Nephron progenitor cell (in vitro differentiated cells): ENCODE results near the gene CHMP6.

Source experiments
- DNase-seq: peaks from one replicate; pipeline ENCODE4 v3.0.0; 2021
- H3K27ac Mint-ChIP-seq: 2 replicates; pipeline ENCODE4 v1.8.0; 2021; ENCODE audit warnings: mild to moderate bottlenecking, moderate library complexity, mixed read lengths
- H3K27me3 Mint-ChIP-seq: 2 replicates; pipeline ENCODE4 v1.8.0; 2021; ENCODE audit warnings: mild to moderate bottlenecking, low read depth, mixed read lengths; ENCODE audit not compliant: poor library complexity
- H3K36me3 Mint-ChIP-seq: 2 replicates; pipeline ENCODE4 v1.8.0; 2021; ENCODE audit warnings: low read depth, mixed read lengths
- H3K4me1 Mint-ChIP-seq: 2 replicates; pipeline ENCODE4 v1.8.0; 2021; ENCODE audit warnings: mixed read lengths
- H3K4me3 Mint-ChIP-seq: 2 replicates; pipeline ENCODE4 v1.8.0; 2021; ENCODE audit warnings: mild to moderate bottlenecking, moderate library complexity, mixed read lengths
- H3K9me3 Mint-ChIP-seq: 2 replicates; pipeline ENCODE4 v1.8.0; 2021; ENCODE audit warnings: mild to moderate bottlenecking, moderate library complexity, mixed read lengths
- TF ChIP-seq, protein P1 (sequence below): fragments of 200-600 bp; sonication (generic); IDR thresholded peaks from 2 replicates; pipeline ENCODE4 v1.5.0; 2021; ENCODE audit warnings: antibody characterized with exemption

CHMP6 gene

DNA sequence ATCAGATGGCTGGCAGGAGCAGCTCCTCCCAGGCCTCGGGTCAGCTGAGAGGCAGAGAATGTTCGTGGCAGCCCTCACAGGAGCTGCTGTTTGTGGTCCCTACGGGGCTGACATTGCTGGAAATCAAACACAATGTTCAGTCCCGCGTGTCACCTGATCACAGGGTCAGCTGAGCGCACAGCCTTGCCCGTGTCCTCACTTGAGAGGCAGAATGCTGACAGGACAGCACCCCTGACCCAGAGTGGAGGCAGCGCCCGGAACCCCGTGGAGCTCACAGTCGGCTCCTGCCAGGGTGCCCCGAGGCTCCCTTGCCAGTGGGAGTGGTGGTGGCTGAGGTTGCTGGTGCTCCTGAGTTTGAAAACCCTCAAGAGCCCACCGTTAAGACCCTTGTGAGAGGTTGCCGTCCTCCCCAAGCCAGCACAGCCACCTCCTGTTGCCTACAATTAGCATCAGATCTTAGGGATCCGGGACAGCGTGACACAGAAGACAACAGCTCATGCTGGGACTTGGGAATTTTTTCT lies 3.6 kb upstream of the CHMP6 start:
- TF ChIP-seq, protein P1, sequence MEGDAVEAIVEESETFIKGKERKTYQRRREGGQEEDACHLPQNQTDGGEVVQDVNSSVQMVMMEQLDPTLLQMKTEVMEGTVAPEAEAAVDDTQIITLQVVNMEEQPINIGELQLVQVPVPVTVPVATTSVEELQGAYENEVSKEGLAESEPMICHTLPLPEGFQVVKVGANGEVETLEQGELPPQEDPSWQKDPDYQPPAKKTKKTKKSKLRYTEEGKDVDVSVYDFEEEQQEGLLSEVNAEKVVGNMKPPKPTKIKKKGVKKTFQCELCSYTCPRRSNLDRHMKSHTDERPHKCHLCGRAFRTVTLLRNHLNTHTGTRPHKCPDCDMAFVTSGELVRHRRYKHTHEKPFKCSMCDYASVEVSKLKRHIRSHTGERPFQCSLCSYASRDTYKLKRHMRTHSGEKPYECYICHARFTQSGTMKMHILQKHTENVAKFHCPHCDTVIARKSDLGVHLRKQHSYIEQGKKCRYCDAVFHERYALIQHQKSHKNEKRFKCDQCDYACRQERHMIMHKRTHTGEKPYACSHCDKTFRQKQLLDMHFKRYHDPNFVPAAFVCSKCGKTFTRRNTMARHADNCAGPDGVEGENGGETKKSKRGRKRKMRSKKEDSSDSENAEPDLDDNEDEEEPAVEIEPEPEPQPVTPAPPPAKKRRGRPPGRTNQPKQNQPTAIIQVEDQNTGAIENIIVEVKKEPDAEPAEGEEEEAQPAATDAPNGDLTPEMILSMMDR: no peak
- Mint-ChIP-seq H3K36me3 (no peaks in the 10 kb centered on the region), H3K4me3 (no peak overlapping the region), H3K4me1 (peaks cover 40% of the 10 kb centered on the region), H3K27ac (no peak overlapping the region), H3K9me3 (no peaks in the 10 kb centered on the region), H3K27me3 (peaks cover 55% of the 10 kb centered on the region)
- DNase-seq: no peak

DNA sequence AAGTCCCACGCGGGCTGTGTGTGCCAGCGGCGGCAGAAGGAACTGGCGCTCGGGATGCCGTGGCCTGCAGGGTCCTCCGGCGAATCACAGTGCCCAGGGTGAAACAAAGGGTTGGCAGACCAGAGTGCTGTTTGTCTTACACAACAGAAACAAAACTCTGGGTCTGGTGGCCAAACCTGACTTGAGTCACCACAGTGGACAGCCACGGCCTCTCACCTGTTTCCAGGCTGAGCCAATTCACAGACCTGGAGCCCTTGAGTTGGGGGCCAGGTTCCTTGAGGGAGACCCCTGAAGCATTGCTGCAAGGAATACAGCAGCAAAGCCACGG lies 2.1 kb upstream of the CHMP6 start:
- Mint-ChIP-seq H3K27me3 (peaks cover 44% of the 10 kb centered on the region), H3K9me3 (no peaks in the 10 kb centered on the region), H3K27ac (no peak overlapping the region), H3K4me3 (no peak overlapping the region), H3K4me1 (peaks cover 30% of the 10 kb centered on the region), H3K36me3 (no peaks in the 10 kb centered on the region)
- TF ChIP-seq, protein P1: no peak
- DNase-seq: no peak

- TF ChIP-seq, protein P1: no peak
- DNase-seq: no peak
- Mint-ChIP-seq H3K4me1 (peaks cover 25% of the 10 kb centered on the region), H3K27ac (no peak overlapping the region), H3K4me3 (peak overlapping the region; percentile 82), H3K36me3 (no peaks in the 10 kb centered on the region), H3K9me3 (no peaks in the 10 kb centered on the region), H3K27me3 (peaks cover 39% of the 10 kb centered on the region)
Measured at GRCh38 chr17:80990921-80991644, 558 bp upstream of the CHMP6 start.

DNA sequence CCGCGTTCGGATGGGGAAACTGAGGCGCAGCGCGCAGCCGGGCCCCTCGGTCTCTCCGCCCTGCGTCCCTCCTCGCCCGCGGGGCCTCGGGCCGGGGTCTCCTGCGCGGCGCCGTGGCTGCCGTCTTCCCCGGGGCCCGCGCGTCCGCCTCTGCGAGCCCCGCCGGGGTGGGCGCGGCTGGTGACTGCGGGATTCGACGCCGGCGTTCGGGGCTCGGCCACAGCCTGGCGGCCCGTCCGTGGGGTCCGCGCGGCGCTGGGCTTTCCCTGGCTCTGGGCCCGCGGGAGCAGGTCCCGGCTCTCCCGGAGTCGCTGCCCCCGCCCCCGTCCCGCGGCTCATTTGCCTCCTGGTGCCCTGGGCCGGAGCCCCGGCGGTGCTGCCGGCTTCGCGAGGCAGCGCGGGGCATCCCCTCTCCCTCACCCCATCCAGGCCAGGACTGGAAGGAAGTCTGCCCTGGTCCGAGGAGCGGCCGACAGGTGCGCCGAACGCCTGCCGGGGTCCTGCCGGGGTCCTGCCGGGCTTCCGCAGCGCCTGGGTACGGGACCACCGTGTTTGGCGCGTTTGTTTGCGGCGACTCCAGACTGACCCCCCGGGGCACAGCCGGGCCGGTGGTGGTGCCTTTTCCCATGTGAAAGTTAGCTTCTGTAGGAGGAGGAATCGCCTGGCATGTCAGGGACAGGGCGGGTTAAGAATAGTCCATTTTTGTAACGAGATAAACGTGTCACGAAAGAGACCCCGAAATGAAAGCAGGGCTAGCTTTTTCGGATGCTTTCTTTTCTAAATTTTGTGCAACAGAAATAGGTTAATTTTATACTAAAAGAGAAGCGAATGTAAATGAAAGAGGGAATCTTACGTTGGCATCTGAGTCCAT lies 671 bp downstream of the CHMP6 start:
- no peaks in the 10 kb centered on the region for H3K36me3 Mint-ChIP-seq
- peak; percentile 58 for DNase-seq
- no peak overlapping the region for H3K27ac Mint-ChIP-seq
- peaks cover 39% of the 10 kb centered on the region for H3K27me3 Mint-ChIP-seq
- no peaks in the 10 kb centered on the region for H3K9me3 Mint-ChIP-seq
- H3K4me1 Mint-ChIP-seq: peaks cover 23% of the 10 kb centered on the region
- TF ChIP-seq, protein P1: no peak
- H3K4me3 Mint-ChIP-seq: peak overlapping the region; percentile 83

DNA sequence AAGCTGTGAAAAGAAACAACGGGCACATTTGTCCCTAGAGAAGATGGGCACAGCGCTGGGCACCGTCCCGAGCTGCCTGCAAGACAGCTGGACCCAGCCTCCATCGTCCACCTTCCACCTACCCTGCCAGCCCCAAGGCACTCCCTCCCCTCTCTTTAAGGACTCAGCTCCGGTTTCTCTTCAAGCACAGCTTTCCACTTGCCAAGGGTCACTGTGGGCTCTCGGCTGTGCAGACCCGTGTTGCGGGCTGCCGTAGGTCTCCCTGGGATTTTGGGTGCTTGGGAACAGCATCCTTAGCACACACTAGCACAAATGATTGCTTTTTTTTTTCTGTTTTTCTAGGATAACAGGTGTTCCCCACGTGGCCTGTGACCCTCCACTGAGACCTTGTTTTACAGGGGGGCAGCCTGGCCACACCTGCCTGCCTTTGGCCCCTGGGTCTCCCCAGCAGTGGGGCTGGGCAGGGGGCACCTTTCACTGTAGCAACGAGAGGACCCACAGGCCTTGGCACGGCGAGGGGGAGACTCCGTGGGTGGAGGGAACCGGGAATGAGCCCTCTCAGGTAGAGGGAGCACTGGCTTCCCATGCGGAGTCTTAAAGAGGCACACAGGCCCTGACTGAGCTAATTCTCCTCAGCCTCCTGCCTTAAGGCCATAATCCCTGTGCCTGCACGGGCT lies 1.4 kb downstream of the CHMP6 start:
- DNase-seq: no peak
- Mint-ChIP-seq H3K4me3 (peak overlapping the region; percentile 83), H3K4me1 (peaks cover 16% of the 10 kb centered on the region), H3K36me3 (no peaks in the 10 kb centered on the region), H3K27ac (no peak overlapping the region), H3K9me3 (no peaks in the 10 kb centered on the region), H3K27me3 (peaks cover 34% of the 10 kb centered on the region)
- TF ChIP-seq, protein P1: no peak
